Heart right ventricle (tissue), 16 donors: ENCODE results near the gene CFAP119. TPM values are rescaled to one million over a fixed set of nuclear protein-coding genes. Genes with fewer than 3 reads are reported as not detected.

Experiments used
- ATAC-seq, 8 donors: fragments of 200-7000 bp; cut with Tn5 transposase; one replicate each; pipeline ENCODE4 v1.9.1; 2020; ENCODE audit warnings: mild to moderate bottlenecking in 8 of 8, moderate library complexity in 8 of 8, moderate number of reproducible peaks in 1 of 8
- DNase-seq, 2 donors: peaks; one replicate each; pipeline ENCODE4 v3.0.0-alpha.2; 2020
- H3K27ac ChIP-seq, 10 donors: fragments of 200-600 bp; sonication (generic) in 2 of 10; one replicate each; pipeline versions ENCODE4 v1.5.0 to v1.8.0; 2020 to 2022; ENCODE audit warnings: mild to moderate bottlenecking in 3 of 10
- H3K27me3 ChIP-seq, 7 donors: fragments of 200-600 bp; one replicate each; pipeline ENCODE4 v1.8.0; 2021 to 2022; ENCODE audit warnings: mild to moderate bottlenecking in 2 of 7
- H3K36me3 ChIP-seq, 9 donors: fragments of 200-600 bp; sonication (generic) in 1 of 9; one replicate each; pipeline versions ENCODE4 v1.5.0 to v1.8.0; 2020 to 2022; ENCODE audit warnings: mild to moderate bottlenecking in 2 of 9
- H3K4me1 ChIP-seq, 9 donors: fragments of 200-600 bp; sonication (generic) in 1 of 9; one replicate each; pipeline versions ENCODE4 v1.5.0 to v1.8.0; 2020 to 2022; ENCODE audit warnings: mild to moderate bottlenecking in 4 of 9
- H3K4me3 ChIP-seq, 10 donors: fragments of 200-600 bp; sonication (generic) in 2 of 10; one replicate each; pipeline versions ENCODE4 v1.5.0 to v1.8.0; 2020 to 2022; ENCODE audit warnings: mild to moderate bottlenecking in 7 of 10, moderate library complexity in 2 of 10
- H3K9me3 ChIP-seq, 11 donors: fragments of 200-600 bp in 10 of 11; sonication (generic) in 2 of 11; one replicate each; pipeline versions ENCODE4 v1.5.0 to v1.8.0; 2013 to 2022; ENCODE audit warnings: mild to moderate bottlenecking in 2 of 11, control low read depth in 1 of 11, moderate library complexity in 1 of 11
- WGBS, 2 donors: extraction: QIAGEN DNeasy Blood & Tissue Kit; methylation state at CpG; one replicate each; pipeline ENCODE4 v1.1.7; 2013; ENCODE audit warnings: inconsistent platforms in 1 of 2; 5-methylcytosine and 5-hydroxymethylcytosine counted together
- intact Hi-C, 10 donors: fragments of 100-400 bp; cut with DNase I; formaldehyde crosslinking; loops; one replicate each; pipeline versions ENCODE4 v1.11.1 to v1.14.2; 2022
- polyA plus RNA-seq, 2 donors: library from polyadenylated mRNA; stranded (reverse); fragments of 200-250 nt; gene quantifications; one replicate each; pipeline ENCODE4 v1.2.3, GENCODE V29; 2013
- total RNA-seq, 10 donors: library from RNA; stranded (reverse); fragmentation: NEBNext Ultra II Directional in 3 of 10; extraction: Animal tissue kit (Norgen Biotek cat#: 25700) in 3 of 10; gene quantifications; one replicate each; pipeline versions ENCODE4 v1.2.1 to v1.2.4, GENCODE V29; 2021 to 2023
- TF ChIP-seq, protein P1 (sequence below), 9 donors: fragments of 200-600 bp; sonication (generic) in 2 of 9; IDR thresholded peaks; one replicate each; pipeline versions ENCODE4 v1.5.0 to v1.8.0; 2021 to 2022; ENCODE audit warnings: antibody characterized with exemption in 9 of 9, mild to moderate bottlenecking in 5 of 9, moderate library complexity in 1 of 9
- donor health status: Arrhythmogenic right ventricular cardiomyopathy.
- donor health status: ischemic (EF 13 %, LVEDD 7.1; RV severe dilation, severe dysfunction).
- donor health status: healthy with polysubstance abuse.
- donor health status: DM: no; HTN: yes; CAD: no.
- donor health status: DM: no; HTN: no; CAD: no.
- donor health status: ischemic (EF 25% LVEDD 6.9; RV normal size, moderate dysfunction).
- donor health status: ischemic (EF 25% LVEDD 5.7; RV mildly dilated, moderate dysfunction).
- donor health status: healthy.
- donor health status: DM: yes; HTN: yes; CAD: no.
- donor health status: Ischemic cardiomyopathy.
- donor health status: ischemic (EF 35%, LVEDD 5.7; RV mildly dilated, moderate dysfunction).
- donor health status: nonischemic (EF 11% LVEDD 7.7; RV severe dilation, severe dysfunction).
- donor health status: DM: yes; HTN: yes; CAD: no.
- donor health status: PGD.
- donor health status: ischemic (EF 29% LVEDD 5.4; RV normal size, mild dysfunction).
- donor health status: nonischemic (EF 23%, LVEDD 6.1; RV moderate dilation, normal function).

The CFAP119 gene
- total and polyA plus RNA-seq, 12 donors, result 0.44 to 2.3 (median 1.1) TPM

DNA sequence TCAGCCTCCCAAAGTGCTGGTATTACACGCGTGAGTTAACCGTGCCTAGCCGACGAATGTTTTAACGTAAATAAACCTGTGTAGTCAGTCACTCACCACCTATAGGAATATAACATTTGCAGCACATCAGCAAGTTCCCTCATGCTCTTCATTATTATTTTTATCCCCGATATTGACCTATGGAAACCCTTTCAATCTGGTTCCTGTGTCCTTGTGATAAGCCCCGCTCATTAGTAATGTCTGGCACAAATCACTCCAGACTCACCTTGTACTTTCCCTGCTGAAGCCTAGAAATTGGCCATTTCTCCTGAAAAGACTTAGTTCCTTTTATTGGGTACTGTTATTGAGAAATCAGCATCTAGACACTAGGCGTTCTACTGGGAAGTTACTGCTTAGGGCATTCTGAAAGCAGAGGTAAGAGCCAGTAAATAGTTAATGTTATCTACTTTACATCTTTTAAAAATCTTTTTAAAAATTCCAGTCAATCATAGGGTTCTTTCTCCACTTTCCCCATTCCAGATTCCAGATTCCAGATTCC, 15.2 kb downstream of the CFAP119 start:
- no peak overlapping the region for H3K4me3 ChIP-seq
- 87 to 89% methylated on average over 9 of the region's 9 CpGs for WGBS, 2 donors
- DNase-seq (no peak), ATAC-seq (no peak)
- no peaks in the 10 kb centered on the region for H3K27me3 ChIP-seq
- intact Hi-C loops, result loop anchor here in 1 of 10 donors (5.0 kb wide), 1 partner anchor 49 kb away; the partner anchor contains the start of gene SRCAP
- TF ChIP-seq, protein P1, sequence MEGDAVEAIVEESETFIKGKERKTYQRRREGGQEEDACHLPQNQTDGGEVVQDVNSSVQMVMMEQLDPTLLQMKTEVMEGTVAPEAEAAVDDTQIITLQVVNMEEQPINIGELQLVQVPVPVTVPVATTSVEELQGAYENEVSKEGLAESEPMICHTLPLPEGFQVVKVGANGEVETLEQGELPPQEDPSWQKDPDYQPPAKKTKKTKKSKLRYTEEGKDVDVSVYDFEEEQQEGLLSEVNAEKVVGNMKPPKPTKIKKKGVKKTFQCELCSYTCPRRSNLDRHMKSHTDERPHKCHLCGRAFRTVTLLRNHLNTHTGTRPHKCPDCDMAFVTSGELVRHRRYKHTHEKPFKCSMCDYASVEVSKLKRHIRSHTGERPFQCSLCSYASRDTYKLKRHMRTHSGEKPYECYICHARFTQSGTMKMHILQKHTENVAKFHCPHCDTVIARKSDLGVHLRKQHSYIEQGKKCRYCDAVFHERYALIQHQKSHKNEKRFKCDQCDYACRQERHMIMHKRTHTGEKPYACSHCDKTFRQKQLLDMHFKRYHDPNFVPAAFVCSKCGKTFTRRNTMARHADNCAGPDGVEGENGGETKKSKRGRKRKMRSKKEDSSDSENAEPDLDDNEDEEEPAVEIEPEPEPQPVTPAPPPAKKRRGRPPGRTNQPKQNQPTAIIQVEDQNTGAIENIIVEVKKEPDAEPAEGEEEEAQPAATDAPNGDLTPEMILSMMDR (IDR thresholded peaks at IDR 0.05), result no peak
- H3K36me3 ChIP-seq, result peaks cover 0 to 52% (median 7%) of the 10 kb centered on the region in 9 donors
- H3K9me3 ChIP-seq, result no peaks in the 10 kb centered on the region
- peak overlapping the region in 2 of 10 donors; percentile 72 to 88 for H3K27ac ChIP-seq
- H3K4me1 ChIP-seq, result peaks cover 0 to 22% (median 10%) of the 10 kb centered on the region in 9 donors

DNA sequence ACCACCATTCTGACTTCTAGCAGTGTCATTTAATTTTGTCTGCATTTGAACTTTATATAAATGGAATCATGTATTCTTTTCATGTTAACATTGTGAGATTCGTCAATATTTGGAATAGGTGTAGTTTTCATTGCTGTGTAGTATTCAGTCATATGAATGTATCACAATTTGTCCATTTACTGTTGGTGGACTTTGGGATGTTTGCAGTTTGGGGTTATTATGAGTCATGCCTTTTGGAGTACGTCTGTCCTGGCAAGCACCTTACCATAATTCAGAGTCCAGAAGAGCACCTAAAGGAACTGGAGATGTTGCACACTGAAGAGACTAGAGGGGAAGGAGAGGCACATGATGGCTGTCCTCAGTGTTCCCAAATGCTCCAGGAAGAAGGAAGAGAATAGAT, 16.8 kb downstream of the CFAP119 start:
- Histone ChIP-seq H3K27me3 (no peaks in the 10 kb centered on the region), H3K4me1 (peaks cover 9 to 39% (median 26%) of the 10 kb centered on the region in 9 donors), H3K27ac (peak overlapping the region in 5 of 10 donors; percentile 9 to 71 (median 41)), H3K36me3 (peaks cover 0 to 47% (median 0%) of the 10 kb centered on the region in 9 donors), H3K9me3 (no peaks in the 10 kb centered on the region), H3K4me3 (no peak overlapping the region)
- intact Hi-C loops, result loop anchor here in 1 of 10 donors (5.0 kb wide), 1 partner anchor 48 kb away; the partner anchor contains the start of gene SRCAP
- WGBS, 2 donors, result 67 to 79% methylated on average over 2 of the region's 2 CpGs
- TF ChIP-seq, protein P1 (IDR thresholded peaks at IDR 0.05), result no peak
- DNase-seq (no peak), ATAC-seq (no peak)

DNA sequence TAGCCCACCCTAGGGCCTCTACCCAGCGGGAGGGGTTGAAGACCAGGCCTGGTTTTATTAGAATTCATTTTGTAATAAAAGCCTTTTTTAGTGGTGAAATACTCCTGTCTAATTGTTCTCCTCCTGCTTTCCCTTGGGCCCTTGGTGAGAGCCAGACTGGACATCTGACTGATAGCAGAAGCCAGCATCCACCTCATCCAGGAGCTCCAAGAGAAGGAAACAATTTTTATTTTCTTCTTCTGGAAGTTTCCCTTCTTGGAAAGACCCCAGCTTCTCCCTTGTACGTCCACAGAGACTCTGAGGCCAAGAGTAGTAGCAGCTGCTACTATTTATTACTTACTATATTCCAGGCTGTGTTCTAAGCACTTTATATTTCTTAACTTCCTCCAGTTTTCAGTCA, 17.7 kb downstream of the CFAP119 start:
- peak overlapping the region in 7 of 10 donors; percentile 41 to 71 (median 61) for H3K27ac ChIP-seq
- H3K36me3 ChIP-seq, result peaks cover 0 to 54% (median 4%) of the 10 kb centered on the region in 9 donors
- no peak for DNase-seq

DNA sequence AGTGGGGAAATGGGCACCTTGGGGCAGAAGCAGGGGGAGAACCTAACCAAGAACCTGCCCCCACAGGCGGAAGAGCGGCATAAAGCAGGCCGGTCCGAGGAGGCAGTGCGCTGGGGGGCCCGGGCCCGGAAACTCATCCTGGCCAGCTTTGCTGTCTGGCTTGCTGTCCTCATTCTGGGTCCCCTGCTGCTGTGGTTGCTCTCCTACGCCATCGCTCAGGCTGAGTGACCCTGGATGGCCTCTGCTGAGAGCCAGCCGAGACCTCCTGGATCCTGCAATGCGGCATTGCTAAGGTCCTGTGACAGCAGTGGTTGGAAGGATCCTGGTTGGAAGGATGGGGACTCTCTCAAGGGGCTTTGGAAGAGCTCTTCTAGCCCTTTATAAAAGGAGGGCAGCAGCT, 18.1 kb downstream of the CFAP119 start:
- DNase-seq (peak in 1 of 2 donors; percentile 45), ATAC-seq (peak in 5 of 8 donors; percentile 7 to 21 (median 17))
- intact Hi-C loops, result loop anchor here in 1 of 10 donors (5.0 kb wide), 1 partner anchor 41 kb away; no protein-coding TSS in a partner anchor
- peak overlapping the region in 7 of 10 donors; percentile 41 to 71 (median 61) for H3K27ac ChIP-seq
- no peak overlapping the region for H3K4me3 ChIP-seq
- 82 to 95% methylated on average over 11 of the region's 11 CpGs for WGBS, 2 donors
- peaks cover 0 to 59% (median 9%) of the 10 kb centered on the region in 9 donors for H3K36me3 ChIP-seq
- TF ChIP-seq, protein P1 (IDR thresholded peaks at IDR 0.05), result no peak
- H3K4me1 ChIP-seq, result peaks cover 10 to 39% (median 29%) of the 10 kb centered on the region in 9 donors
- no peaks in the 10 kb centered on the region for H3K9me3 ChIP-seq
- no peaks in the 10 kb centered on the region for H3K27me3 ChIP-seq

More for the DNA sequence above, 17.7 kb downstream of the CFAP119 start:
- Histone ChIP-seq H3K4me1 (peaks cover 10 to 40% (median 29%) of the 10 kb centered on the region in 9 donors), H3K4me3 (no peak overlapping the region), H3K9me3 (no peaks in the 10 kb centered on the region), H3K27me3 (no peaks in the 10 kb centered on the region)
- TF ChIP-seq, protein P1 (IDR thresholded peaks at IDR 0.05), result no peak
- peak in 2 of 8 donors; percentile 1 to 5 for ATAC-seq
- intact Hi-C loops, result loop anchor here in 1 of 10 donors (5.0 kb wide), 1 partner anchor 42 kb away; no protein-coding TSS in a partner anchor
- WGBS, 2 donors, result 64 to 77% methylated on average over 2 of the region's 2 CpGs
